OCI-LY1 (cell line): ENCODE results near the gene GMPPA.

ENCODE experiments used
- EZH2 ChIP-seq: fragments of 200-600 bp; sonication (generic), shearing (Covaris generic); IDR thresholded peaks from 2 replicates; pipeline ENCODE4 v1.8.0; 2017; ENCODE audit warnings: borderline replicate concordance, mixed run types, mild to moderate bottlenecking, antibody characterized with exemption, low read length, moderate library complexity, mixed read lengths
- TF ChIP-seq, protein P1 (sequence below): fragments of 200-600 bp; sonication (generic), shearing (Covaris generic); IDR thresholded peaks from 2 replicates; pipeline ENCODE4 v1.5.1; 2017; ENCODE audit warnings: mild to moderate bottlenecking, antibody characterized with exemption, low read length, moderate library complexity, mixed read lengths

DNA sequence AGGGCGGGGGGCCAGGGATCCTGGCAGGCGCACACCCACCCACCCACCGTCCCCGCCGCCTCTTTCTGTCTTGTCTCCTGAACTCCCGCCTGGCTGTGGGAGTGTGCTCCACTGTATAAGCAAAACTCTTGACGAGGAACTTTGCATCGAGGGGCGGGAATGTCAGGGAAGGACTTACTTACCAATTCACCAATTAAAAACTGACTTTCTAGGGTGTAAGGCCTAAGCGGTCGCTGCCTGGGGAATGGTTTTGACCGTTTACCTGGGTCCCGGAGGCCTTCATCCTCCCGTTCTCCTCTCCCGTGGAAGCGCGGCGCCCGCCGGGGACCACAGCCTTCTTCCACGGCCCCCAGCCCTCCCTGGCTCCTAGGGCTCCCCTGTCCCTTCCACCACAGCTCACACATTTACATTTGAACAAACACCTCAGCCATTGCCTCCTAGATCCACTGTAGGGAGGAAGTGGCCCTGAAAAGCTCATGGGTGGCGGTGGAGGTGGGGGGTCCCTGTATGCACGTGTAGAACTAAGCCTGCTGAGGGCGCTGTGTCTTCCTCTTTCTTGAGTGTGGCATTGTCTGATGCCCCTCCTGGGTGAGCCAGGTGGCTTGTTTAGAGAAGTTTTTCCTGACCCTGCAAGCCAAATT lies 24.5 kb downstream of the GMPPA start:
- TF ChIP-seq, protein P1, sequence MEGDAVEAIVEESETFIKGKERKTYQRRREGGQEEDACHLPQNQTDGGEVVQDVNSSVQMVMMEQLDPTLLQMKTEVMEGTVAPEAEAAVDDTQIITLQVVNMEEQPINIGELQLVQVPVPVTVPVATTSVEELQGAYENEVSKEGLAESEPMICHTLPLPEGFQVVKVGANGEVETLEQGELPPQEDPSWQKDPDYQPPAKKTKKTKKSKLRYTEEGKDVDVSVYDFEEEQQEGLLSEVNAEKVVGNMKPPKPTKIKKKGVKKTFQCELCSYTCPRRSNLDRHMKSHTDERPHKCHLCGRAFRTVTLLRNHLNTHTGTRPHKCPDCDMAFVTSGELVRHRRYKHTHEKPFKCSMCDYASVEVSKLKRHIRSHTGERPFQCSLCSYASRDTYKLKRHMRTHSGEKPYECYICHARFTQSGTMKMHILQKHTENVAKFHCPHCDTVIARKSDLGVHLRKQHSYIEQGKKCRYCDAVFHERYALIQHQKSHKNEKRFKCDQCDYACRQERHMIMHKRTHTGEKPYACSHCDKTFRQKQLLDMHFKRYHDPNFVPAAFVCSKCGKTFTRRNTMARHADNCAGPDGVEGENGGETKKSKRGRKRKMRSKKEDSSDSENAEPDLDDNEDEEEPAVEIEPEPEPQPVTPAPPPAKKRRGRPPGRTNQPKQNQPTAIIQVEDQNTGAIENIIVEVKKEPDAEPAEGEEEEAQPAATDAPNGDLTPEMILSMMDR, result no peak
- TF ChIP-seq EZH2, result no peak
